GM12878 (cell line): ENCODE data around the gene HSPA4.
"Not testable (repeated sequence)": the region's sequence is repeated elsewhere in the genome, so short reads cannot be mapped to it uniquely, and the experiment has no call there.

Experiments used
- CBFB ChIP-seq: IDR thresholded peaks from 2 replicates; pipeline ENCODE4 v1.6.1; 2016; ENCODE audit warnings: antibody characterized with exemption, low read depth
- TF ChIP-seq, protein P1 (sequence below), 3 experiments: IDR thresholded peaks in 2 of 3; conservative IDR thresholded peaks in 1 of 3; 2 replicates each; pipeline ENCODE4 v1.5.1; 2011; ENCODE audit warnings: low read depth in 3 of 3, low read length in 3 of 3, mild to moderate bottlenecking in 3 of 3, control low read depth in 2 of 3, moderate library complexity in 2 of 3, inconsistent platforms in 1 of 3, mixed read lengths in 1 of 3; ENCODE audit not compliant: control insufficient read depth in 2 of 3, insufficient read depth in 1 of 3; ENCODE audit errors: extremely low read depth in 1 of 3

DNA sequence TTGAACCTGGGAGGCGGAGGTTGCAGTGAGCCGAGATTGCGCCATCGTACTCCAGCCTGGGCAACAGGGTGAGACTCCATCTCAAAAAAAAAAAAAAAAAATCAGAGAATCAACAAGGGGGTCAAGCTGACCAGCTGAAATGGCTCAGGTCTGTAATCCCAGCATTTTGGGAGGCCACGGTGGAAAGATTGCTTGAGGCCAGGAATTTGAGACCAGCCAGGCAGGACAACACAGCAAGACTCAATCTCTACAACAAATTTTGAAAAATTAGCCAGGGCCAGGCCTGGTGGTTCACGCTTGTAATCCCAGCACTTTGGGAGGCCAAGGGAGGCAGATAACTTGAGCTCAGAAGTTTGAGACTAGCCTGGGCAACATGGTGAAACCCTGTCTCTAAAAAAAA lies 43.4 kb upstream of the HSPA4 start:
- TF ChIP-seq, protein P1, sequence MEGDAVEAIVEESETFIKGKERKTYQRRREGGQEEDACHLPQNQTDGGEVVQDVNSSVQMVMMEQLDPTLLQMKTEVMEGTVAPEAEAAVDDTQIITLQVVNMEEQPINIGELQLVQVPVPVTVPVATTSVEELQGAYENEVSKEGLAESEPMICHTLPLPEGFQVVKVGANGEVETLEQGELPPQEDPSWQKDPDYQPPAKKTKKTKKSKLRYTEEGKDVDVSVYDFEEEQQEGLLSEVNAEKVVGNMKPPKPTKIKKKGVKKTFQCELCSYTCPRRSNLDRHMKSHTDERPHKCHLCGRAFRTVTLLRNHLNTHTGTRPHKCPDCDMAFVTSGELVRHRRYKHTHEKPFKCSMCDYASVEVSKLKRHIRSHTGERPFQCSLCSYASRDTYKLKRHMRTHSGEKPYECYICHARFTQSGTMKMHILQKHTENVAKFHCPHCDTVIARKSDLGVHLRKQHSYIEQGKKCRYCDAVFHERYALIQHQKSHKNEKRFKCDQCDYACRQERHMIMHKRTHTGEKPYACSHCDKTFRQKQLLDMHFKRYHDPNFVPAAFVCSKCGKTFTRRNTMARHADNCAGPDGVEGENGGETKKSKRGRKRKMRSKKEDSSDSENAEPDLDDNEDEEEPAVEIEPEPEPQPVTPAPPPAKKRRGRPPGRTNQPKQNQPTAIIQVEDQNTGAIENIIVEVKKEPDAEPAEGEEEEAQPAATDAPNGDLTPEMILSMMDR (IDR thresholded peaks at IDR 0.05 in 2 of 3, conservative IDR thresholded peaks at IDR 0.05 in 1 of 3; ENCODE audit: control insufficient read depth in 2 of 3, extremely low read depth in 1 of 3, insufficient read depth in 1 of 3, low read depth in 3 of 3, low read length in 3 of 3) = not testable (repeated sequence)
- TF ChIP-seq CBFB = not testable (repeated sequence)
